ENCODE data around the gene HOXB1. TPM values are rescaled to one million over a fixed set of nuclear protein-coding genes. Genes with fewer than 3 reads are reported as not detected.
A peak's percentile ranks its signal among the peaks of the same experiment; 100 is the strongest.

HOXB1 gene
- total RNA-seq, 6 donors from 2014 or later = not detected

DNA sequence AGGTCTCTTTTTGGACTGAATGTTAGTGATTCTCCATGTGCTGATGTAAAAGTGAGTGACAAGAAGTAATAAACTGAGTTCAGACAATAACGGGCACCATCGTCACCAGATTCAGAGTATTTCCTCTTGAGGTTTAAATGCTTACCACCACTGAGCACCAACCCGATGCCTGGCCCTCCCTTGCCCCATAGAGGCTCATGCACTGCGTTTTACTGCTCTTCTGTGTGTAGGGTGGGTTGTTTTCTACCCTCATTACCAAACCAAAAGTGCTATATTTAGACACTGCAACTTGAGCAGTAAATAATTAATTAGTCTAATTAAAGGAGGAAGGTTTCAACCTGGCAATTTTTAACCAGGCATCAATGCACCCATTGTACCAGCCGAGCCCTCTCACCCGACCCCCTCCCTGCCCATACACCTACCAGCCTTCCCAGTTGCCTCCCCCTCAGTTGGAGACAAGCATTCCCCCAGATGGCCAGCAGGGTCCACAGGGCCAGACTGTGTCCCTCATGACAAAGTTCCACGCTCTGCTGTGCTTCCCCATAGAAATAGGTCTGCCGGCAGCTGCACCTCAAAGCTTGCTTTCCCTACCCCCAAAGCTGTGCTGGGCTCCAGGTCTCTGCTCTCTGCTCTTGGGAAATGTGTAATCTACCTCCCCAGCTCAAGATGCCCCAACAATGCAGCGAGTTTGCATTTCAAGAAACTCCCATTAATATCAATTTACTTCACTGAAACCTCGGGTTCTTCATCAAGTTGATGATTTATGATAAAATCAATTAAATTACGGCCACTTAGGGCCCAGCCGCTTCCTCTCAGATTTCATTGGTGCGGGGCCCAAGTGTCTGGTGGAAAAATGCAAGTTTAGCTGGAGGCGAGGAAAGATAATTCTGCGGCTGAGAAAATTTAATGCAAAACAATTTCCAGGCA lies 31.3 kb upstream of the HOXB1 start:
- H3K27me3 ChIP-seq = peaks cover 0 to 15% (median 4%) of the 10 kb centered on the region in 4 donors
- H3K27ac ChIP-seq = peak overlapping the region in 1 of 4 donors; percentile 48
- H3K36me3 ChIP-seq = no peaks in the 10 kb centered on the region
- DNase-seq (no peak), ATAC-seq (ENCODE audit: low FRiP score in 2 of 2) (no peak)
- no peaks in the 10 kb centered on the region for H3K9me3 ChIP-seq
- peaks cover 6 to 10% (median 9%) of the 10 kb centered on the region in 4 donors for H3K4me1 ChIP-seq
- TF ChIP-seq POLR2A (IDR thresholded peaks at IDR 0.05) (no peak), POLR2AphosphoS5 (IDR thresholded peaks at IDR 0.05) (no peak), EP300 (IDR thresholded peaks at IDR 0.05) (no peak)
- TF ChIP-seq, protein P1, sequence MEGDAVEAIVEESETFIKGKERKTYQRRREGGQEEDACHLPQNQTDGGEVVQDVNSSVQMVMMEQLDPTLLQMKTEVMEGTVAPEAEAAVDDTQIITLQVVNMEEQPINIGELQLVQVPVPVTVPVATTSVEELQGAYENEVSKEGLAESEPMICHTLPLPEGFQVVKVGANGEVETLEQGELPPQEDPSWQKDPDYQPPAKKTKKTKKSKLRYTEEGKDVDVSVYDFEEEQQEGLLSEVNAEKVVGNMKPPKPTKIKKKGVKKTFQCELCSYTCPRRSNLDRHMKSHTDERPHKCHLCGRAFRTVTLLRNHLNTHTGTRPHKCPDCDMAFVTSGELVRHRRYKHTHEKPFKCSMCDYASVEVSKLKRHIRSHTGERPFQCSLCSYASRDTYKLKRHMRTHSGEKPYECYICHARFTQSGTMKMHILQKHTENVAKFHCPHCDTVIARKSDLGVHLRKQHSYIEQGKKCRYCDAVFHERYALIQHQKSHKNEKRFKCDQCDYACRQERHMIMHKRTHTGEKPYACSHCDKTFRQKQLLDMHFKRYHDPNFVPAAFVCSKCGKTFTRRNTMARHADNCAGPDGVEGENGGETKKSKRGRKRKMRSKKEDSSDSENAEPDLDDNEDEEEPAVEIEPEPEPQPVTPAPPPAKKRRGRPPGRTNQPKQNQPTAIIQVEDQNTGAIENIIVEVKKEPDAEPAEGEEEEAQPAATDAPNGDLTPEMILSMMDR (IDR thresholded peaks at IDR 0.05) = peak in 1 of 6 experiments; percentile 18
- no peak overlapping the region for H3K4me3 ChIP-seq
- 60 to 67% methylated on average over 15 of the region's 15 CpGs for WGBS, 2 donors

DNA sequence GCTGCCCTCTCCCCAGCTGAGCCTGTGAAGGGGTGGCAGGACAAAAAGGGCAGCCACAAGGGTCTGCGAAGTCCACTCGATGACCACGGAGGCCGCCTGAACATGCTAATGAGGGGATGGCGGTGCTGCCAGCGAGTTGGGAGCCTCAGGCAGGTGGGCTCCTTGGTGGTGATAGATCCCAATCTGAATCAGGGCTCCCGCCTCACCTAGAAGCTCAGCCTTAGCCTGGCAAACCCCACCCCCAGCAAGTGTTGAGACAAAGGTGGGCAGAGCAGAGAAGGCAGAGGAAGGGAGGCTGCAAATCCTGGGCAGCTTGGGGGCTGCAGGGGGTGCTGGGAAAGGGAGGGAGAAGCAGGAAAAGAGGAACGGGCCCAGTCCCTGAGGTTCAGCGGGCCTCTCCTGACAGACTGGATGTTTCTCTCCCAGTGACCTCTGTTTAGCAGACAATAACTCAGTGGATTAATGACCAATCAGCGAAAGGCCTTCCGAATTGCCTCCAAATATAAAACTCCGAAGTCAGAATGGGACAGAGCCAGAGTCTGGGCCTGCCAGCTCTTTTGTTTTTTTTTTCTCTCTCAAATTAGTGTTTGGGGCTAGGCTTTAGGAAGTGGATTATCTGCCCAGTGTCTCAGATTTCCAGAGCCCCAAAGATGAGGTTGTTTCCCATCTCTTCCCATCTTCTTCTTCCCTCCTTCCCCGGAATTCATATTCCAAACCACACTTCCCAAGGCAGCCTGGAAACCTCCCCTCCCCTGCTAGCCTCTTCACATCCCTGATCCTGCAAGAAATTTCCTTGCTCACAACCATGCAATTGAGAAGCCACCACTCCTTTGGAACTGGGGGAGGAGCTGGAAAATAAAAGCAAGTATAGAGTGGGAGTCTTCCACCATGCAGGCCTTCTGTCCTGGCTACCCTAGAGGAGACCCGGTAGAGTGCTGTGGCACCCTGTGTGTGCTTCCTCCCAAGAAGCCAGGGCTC lies 29.3 kb upstream of the HOXB1 start:
- 46 to 59% methylated on average over 14 of the region's 14 CpGs for WGBS, 2 donors
- H3K27ac ChIP-seq = peak overlapping the region; percentile 43 to 82 (median 65)
- no peaks in the 10 kb centered on the region for H3K9me3 ChIP-seq
- peaks cover 0 to 20% (median 8%) of the 10 kb centered on the region in 4 donors for H3K27me3 ChIP-seq
- H3K4me3 ChIP-seq = no peak overlapping the region
- no peak for ATAC-seq (ENCODE audit: low FRiP score in 2 of 2)
- TF ChIP-seq POLR2A (IDR thresholded peaks at IDR 0.05) (no peak), POLR2AphosphoS5 (IDR thresholded peaks at IDR 0.05) (peak in 1 of 2 donors; percentile 33)
- H3K4me1 ChIP-seq = peaks cover 9 to 14% (median 10%) of the 10 kb centered on the region in 4 donors
- no peak for DNase-seq
- H3K36me3 ChIP-seq = no peaks in the 10 kb centered on the region

DNA sequence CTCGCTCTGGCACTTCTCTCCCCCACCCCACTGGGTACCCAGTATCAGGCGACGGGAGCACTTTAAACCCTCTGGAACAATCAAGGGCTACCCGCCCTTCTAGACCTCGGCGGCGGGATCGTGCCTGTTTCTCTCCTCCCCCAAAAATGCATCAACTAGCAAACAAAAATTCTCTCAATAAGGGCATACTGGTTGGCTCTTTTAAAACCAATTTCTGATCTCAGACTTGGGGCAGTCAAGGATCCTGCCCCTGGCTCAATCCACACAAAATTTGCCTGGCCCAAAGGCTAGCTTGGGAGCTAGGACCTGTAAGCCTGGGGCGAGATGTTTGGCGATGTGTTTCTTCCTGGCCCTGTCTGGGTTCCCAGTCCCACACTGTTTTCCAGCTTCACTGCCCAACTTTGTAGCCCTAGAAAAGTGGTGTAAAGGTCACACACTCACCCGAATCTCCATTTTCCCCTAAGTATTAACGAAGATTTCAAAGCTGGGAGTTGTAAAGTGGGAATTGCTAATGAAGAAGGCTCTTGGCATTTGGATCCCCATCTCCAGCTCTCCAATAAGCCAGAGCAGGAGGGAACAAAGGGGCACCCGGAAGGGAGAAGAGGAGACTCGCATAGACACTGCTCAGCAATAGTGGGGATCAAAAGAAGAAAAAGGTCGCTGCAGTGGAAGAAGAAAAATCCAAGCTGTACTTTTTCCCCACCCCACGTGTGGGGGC lies 28.5 kb upstream of the HOXB1 start:
- H3K27ac ChIP-seq = peak overlapping the region; percentile 60 to 82 (median 68)
- H3K27me3 ChIP-seq = peaks cover 0 to 25% (median 13%) of the 10 kb centered on the region in 4 donors
- ATAC-seq (ENCODE audit: low FRiP score in 2 of 2) (no peak), DNase-seq (no peak)
- H3K4me3 ChIP-seq = peak overlapping the region in 1 of 4 donors; percentile 29
- WGBS, 2 donors = 56 to 61% methylated on average over 16 of the region's 16 CpGs
- TF ChIP-seq POLR2AphosphoS5 (IDR thresholded peaks at IDR 0.05) (no peak), POLR2A (IDR thresholded peaks at IDR 0.05) (no peak), EP300 (IDR thresholded peaks at IDR 0.05) (no peak)
- TF ChIP-seq, protein P1 (IDR thresholded peaks at IDR 0.05) = no peak
- H3K4me1 ChIP-seq = peaks cover 6 to 11% (median 9%) of the 10 kb centered on the region in 4 donors
- no peaks in the 10 kb centered on the region for H3K36me3 ChIP-seq
- H3K9me3 ChIP-seq = no peaks in the 10 kb centered on the region

DNA sequence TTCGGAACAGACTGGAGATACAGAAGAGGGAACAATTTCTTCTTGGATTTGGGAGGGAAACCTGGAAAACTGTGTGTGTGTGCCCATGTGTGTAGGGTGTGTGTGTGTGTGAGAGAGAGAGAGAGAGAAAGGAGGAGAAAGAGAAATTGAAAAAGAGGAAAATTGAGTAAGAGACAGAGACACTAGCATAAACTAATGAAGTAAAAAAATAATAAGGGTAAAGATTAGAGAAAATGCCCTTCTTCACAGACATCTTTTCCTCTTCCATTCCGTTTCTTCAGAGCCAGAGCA lies 28.0 kb upstream of the HOXB1 start:
- H3K4me1 ChIP-seq = peaks cover 4 to 9% (median 7%) of the 10 kb centered on the region in 4 donors
- H3K27me3 ChIP-seq = peaks cover 0 to 25% (median 11%) of the 10 kb centered on the region in 4 donors
- TF ChIP-seq POLR2A (IDR thresholded peaks at IDR 0.05) (no peak), POLR2AphosphoS5 (IDR thresholded peaks at IDR 0.05) (no peak), EP300 (IDR thresholded peaks at IDR 0.05) (no peak)
- TF ChIP-seq, protein P1 (IDR thresholded peaks at IDR 0.05) = no peak
- DNase-seq = no peak
- no peaks in the 10 kb centered on the region for H3K36me3 ChIP-seq
- H3K9me3 ChIP-seq = no peaks in the 10 kb centered on the region
- H3K4me3 ChIP-seq = peak overlapping the region in 2 of 4 donors; percentile 17 to 29
- ATAC-seq (ENCODE audit: low FRiP score in 2 of 2) = no peak
- peak overlapping the region; percentile 60 to 82 (median 70) for H3K27ac ChIP-seq
- 59 to 75% methylated on average over 2 of the region's 2 CpGs for WGBS, 2 donors

Data from upper lobe of left lung (tissue), 6 donors.